ENCODE data around the gene PTPRU.

Gene PTPRU

GRCh38 chr1:29282135-29282923 is 46.0 kb downstream of the PTPRU start:
- ChIA-PET CTCF (no interaction called here), POLR2A (interaction anchor here (0.6 to 0.8 kb wide), 2 partner anchors 22 to 1436 kb away, joined by 3 read pairs; no protein-coding TSS in a partner anchor)
- TF ChIP-seq FOXM1 (IDR thresholded peaks at IDR 0.05; ENCODE audit: borderline replicate concordance), result no peak
- no peak for TF ChIP-seq BHLHE40 (IDR thresholded peaks at IDR 0.05; ENCODE audit: borderline replicate concordance)
- no peak for TF ChIP-seq FOXA1 (IDR thresholded peaks at IDR 0.05)
- DNase-seq (ENCODE audit: extremely low spot score), result no peak

GRCh38 chr1:29282924-29283803 is 46.8 kb downstream of the PTPRU start:
- ChIA-PET CTCF (no interaction called here), POLR2A (interaction anchor here (0.6 kb wide), 1 partner anchor 1435 kb away, joined by 3 read pairs; no protein-coding TSS in a partner anchor)
- TF ChIP-seq SP1 (IDR thresholded peaks at IDR 0.05) (no peak), SUZ12 (IDR thresholded peaks at IDR 0.05) (no peak), ARNT (IDR thresholded peaks at IDR 0.05) (no peak), TARDBP (IDR thresholded peaks at IDR 0.05) (no peak), ZNF384 (IDR thresholded peaks at IDR 0.05) (no peak), FOXA1 (IDR thresholded peaks at IDR 0.05) (no peak), HDGF (IDR thresholded peaks at IDR 0.05; ENCODE audit: borderline replicate concordance) (no peak), L3MBTL2 (conservative IDR thresholded peaks at IDR 0.05) (no peak), FOXK2 (IDR thresholded peaks at IDR 0.05) (no peak), ELF4 (IDR thresholded peaks at IDR 0.05) (no peak), BHLHE40 (IDR thresholded peaks at IDR 0.05; ENCODE audit: borderline replicate concordance) (no peak), NFRKB (IDR thresholded peaks at IDR 0.05) (no peak), CTBP1 (IDR thresholded peaks at IDR 0.05; ENCODE audit: borderline replicate concordance) (no peak), PKNOX1 (IDR thresholded peaks at IDR 0.05) (no peak)
- peak; percentile 96 for DNase-seq (ENCODE audit: extremely low spot score)

- TF ChIP-seq ARNT (IDR thresholded peaks at IDR 0.05), result no peak
- no peak for TF ChIP-seq FOXK2 (IDR thresholded peaks at IDR 0.05)
- no peak for TF ChIP-seq CTBP1 (IDR thresholded peaks at IDR 0.05; ENCODE audit: borderline replicate concordance)
- no peak for TF ChIP-seq BHLHE40 (IDR thresholded peaks at IDR 0.05; ENCODE audit: borderline replicate concordance)
- TF ChIP-seq TARDBP (IDR thresholded peaks at IDR 0.05), result no peak
- TF ChIP-seq PKNOX1 (IDR thresholded peaks at IDR 0.05), result no peak
- TF ChIP-seq HDGF (IDR thresholded peaks at IDR 0.05; ENCODE audit: borderline replicate concordance), result no peak
- no peak for TF ChIP-seq FOXA1 (IDR thresholded peaks at IDR 0.05)
- TF ChIP-seq LEF1 (IDR thresholded peaks at IDR 0.05; ENCODE audit: borderline replicate concordance), result no peak
- TF ChIP-seq ELF4 (IDR thresholded peaks at IDR 0.05), result no peak
- TF ChIP-seq L3MBTL2 (conservative IDR thresholded peaks at IDR 0.05), result no peak
- TF ChIP-seq ZNF384 (IDR thresholded peaks at IDR 0.05), result no peak
- TF ChIP-seq FOXM1 (IDR thresholded peaks at IDR 0.05; ENCODE audit: borderline replicate concordance), result no peak
- no peak for TF ChIP-seq NFRKB (IDR thresholded peaks at IDR 0.05)
- no peak for TF ChIP-seq SP1 (IDR thresholded peaks at IDR 0.05)
- ChIA-PET POLR2A (no interaction called here), CTCF (no interaction called here)
- DNase-seq (ENCODE audit: extremely low spot score), result no peak
Observed at GRCh38 chr1:29283804-29284195, 47.5 kb downstream of the PTPRU start.

GRCh38 chr1:29284286-29284960 is 48.1 kb downstream of the PTPRU start:
- POLR2A ChIA-PET, result no interaction called here
- TF ChIP-seq ELF4 (IDR thresholded peaks at IDR 0.05) (no peak), CTBP1 (IDR thresholded peaks at IDR 0.05; ENCODE audit: borderline replicate concordance) (no peak), FOXK2 (IDR thresholded peaks at IDR 0.05) (no peak), L3MBTL2 (conservative IDR thresholded peaks at IDR 0.05) (no peak), TARDBP (IDR thresholded peaks at IDR 0.05) (no peak), ZNF384 (IDR thresholded peaks at IDR 0.05) (no peak), BHLHE40 (IDR thresholded peaks at IDR 0.05; ENCODE audit: borderline replicate concordance) (no peak), FOXM1 (IDR thresholded peaks at IDR 0.05; ENCODE audit: borderline replicate concordance) (no peak), LEF1 (IDR thresholded peaks at IDR 0.05; ENCODE audit: borderline replicate concordance) (no peak), HDGF (IDR thresholded peaks at IDR 0.05; ENCODE audit: borderline replicate concordance) (no peak), SUZ12 (IDR thresholded peaks at IDR 0.05) (no peak)
- CTCF ChIA-PET, result no interaction called here
- DNase-seq (ENCODE audit: extremely low spot score), result no peak

GRCh38 chr1:29284961-29285560 is 48.7 kb downstream of the PTPRU start:
- CTCF ChIA-PET, result no interaction called here

More at GRCh38 chr1:29284961-29285560, 48.7 kb downstream of the PTPRU start:
- POLR2A ChIA-PET, result interaction anchor here (0.5 kb wide), 1 partner anchor 892 kb away, joined by 3 read pairs; no protein-coding TSS in a partner anchor
- no peak for DNase-seq (ENCODE audit: extremely low spot score)
- no peak for TF ChIP-seq ARNT (IDR thresholded peaks at IDR 0.05)
- no peak for TF ChIP-seq BHLHE40 (IDR thresholded peaks at IDR 0.05; ENCODE audit: borderline replicate concordance)
- no peak for TF ChIP-seq HDGF (IDR thresholded peaks at IDR 0.05; ENCODE audit: borderline replicate concordance)
- no peak for TF ChIP-seq SP1 (IDR thresholded peaks at IDR 0.05)
- TF ChIP-seq FOXM1 (IDR thresholded peaks at IDR 0.05; ENCODE audit: borderline replicate concordance), result no peak
- TF ChIP-seq LEF1 (IDR thresholded peaks at IDR 0.05; ENCODE audit: borderline replicate concordance), result no peak
- TF ChIP-seq NFRKB (IDR thresholded peaks at IDR 0.05), result no peak
- TF ChIP-seq CTBP1 (IDR thresholded peaks at IDR 0.05; ENCODE audit: borderline replicate concordance), result no peak

All from HEK293T (cell line).